Measurements from ENCODE around the gene PCSK6.

Gene PCSK6

DNA sequence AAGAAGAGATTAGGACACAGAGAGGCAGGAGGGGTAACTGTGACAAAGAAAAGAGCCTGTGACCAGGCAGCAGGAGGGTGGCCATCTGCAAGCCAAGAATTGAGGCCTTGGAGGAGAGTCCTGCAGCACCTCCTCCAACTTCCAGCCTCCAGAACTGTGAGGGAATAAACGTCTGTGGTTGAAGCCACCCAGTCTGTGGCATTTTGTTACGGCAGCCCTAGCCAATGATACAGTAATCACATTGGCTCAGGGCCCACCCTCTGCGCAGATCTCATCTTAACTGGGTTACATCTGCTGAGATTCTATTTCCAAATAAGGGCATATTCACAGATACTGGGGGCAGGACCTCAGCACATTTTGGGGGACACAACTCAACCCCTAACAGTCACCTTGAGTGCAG lies 223.5 kb downstream of the PCSK6 start:
- no peak for DNase-seq

DNA sequence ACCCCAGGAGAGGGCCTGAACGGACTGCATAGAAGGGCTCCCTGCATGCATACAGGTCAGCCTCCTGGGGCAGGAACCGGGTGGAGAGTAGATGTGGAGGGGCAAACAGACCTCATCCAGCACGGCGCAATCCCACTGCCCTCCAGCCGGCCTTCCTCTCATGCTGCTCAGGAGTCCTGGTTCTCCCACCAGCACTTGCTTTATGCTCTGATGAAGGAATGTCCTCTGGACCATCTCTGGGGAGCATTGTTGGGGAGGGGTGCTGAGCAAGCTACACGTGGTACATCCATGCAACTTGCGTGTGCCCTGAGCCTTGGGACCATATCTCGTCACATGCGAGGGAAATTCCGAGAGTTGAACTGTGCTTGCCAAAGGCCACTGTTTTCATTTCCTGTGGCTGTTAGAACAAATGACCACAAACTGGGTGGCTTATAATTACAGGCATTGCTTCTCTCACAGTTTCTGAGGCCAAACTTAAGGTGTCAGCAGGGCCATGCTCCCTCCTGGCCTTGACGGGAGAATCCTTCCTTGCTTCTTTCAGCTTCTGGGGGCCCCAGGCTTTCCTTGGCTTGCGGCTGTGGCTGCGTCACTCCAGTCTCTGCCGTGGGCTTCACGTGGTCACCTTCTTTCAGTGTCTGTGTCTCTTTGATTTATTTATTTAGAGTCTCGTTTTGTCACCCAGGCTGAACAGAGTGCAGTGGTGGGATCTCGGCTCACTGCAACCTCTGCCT lies 224.4 kb downstream of the PCSK6 start:
- no peak for DNase-seq

GRCh38 chr15:101264011-101264410 lies 225.5 kb downstream of the PCSK6 start:
- no peak for DNase-seq

DNA sequence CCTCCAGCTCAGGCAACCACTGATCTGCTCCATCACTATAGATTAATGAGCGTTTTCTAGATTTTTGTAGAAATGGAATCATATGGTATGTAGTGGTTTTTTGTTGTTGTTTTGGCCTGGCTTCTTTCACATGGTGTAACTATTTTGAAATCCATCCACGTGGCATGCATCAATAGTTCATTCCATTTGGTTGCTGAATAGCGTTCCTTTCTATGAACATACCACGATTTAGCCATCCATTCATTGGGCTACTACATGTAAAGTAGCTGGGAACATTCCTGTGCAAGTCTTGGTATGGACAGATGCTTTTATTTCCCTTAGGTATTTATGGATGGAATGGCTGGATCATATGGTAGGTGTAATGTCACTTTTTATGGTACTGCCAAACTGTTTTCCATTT lies 227.0 kb downstream of the PCSK6 start:
- DNase-seq, result no peak

- DNase-seq, result peak; percentile 79
Observed at GRCh38 chr15:101258238-101259144, 231.0 kb downstream of the PCSK6 start.

GRCh38 chr15:101256757-101257156 lies 232.8 kb downstream of the PCSK6 start:
- DNase-seq, result no peak

DNA sequence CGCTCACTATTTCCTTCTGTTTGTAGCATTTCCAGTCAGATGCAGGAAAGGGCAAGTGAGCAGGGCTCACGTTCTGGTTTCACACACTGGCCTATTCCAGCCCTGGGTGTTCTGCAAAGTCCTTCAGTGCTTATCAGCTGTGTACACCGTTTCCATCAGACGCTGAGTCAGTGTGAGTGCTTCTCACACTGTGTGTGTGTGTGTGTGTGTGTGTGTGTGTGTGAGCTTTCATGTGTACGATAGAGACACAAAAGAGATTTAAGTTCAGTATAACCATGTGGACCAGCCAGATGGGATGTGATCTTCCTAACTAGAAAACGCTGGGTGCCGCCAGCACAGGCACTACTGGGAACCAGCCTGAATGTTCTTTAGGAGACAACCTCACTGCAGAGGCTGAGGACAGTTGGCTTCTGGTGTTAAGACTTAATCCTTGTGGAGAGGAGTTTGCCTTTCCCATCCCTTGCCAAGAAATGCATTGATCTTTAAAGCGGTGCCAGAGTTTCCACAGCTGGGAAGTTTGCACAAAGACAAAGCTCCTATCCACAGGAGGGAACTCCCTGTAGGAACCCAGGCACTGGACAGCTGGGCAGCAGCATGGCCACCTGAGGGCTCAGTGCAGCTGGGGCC lies 233.8 kb downstream of the PCSK6 start:
- no peak for DNase-seq

DNA sequence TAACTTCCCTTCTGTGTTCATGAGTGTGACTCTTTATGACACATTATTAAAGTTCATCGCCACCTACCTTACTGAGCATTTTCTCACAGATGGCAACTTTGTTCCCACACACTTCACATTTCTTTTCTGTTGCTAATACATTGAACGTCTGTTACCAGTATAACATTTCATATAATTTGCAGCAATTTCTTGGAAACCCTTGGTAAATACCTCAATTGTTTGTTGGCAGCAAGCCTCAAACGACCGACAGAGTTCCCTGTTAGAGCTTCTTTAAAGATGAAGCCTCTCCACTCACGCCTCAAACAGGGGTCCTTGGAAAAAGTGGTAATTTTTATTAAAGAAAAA lies 234.5 kb downstream of the PCSK6 start:
- DNase-seq, result no peak

DNA sequence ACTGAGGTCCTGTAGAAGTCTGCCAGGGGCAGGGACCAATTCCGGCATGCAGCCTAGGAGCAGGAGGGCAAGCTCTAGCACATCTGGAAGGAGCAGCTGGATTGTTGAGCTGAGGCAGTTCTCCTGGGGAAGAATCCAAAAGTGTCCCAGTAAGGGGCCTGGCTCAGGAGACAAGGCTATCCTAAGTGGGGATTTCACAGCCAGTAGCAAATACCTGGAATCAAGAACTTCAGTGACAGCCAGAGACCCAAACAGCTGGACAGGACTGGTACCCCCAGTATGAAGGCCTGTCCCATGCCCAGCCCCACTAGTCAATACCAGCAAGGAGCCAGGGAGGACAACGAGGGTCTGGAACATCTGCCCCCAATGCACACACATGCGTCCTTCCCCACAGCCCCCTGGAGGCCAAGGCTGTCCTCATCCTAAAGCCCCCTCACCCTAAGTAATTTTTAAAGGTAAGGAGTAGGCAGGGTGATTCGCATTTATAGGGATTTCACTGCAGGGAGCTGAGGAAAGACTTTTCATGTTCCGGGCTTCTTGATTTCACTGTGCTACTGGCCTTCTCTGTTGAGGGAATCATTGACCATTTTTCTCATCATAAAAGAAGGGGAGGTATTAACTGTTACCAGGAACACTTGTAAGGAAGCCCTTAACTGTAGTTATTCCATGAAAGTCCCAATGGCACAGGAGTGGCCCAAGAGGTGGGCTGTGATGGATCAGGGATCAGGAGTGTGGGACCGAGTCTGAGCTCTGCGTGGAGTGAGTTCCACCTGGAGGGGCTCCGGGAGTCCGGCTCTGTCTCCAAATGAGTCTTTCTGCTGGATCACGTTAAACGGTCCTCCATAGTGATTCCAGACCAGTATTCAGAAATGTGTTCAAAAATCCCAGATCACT lies 235.1 kb downstream of the PCSK6 start:
- DNase-seq, result no peak

All from retina (tissue), 1 donor.